HG03139 (cell line): ENCODE measurements around the gene DTX2.
"Not testable (repeated sequence)": the region's sequence is repeated elsewhere in the genome, so short reads cannot be mapped to it uniquely, and the experiment has no call there.

Experiments used
- ATAC-seq: cut with Tn5 transposase; IDR thresholded peaks from one replicate; pipeline ENCODE4 v1.9.1; 2021; ENCODE audit not compliant: unreplicated experiment

Gene DTX2

GRCh38 chr7:76442664-76443446 lies 18.7 kb upstream of the DTX2 start:
- not testable (repeated sequence) for ATAC-seq

GRCh38 chr7:76443846-76444245 lies 17.7 kb upstream of the DTX2 start:
- ATAC-seq, result not testable (repeated sequence)

DNA sequence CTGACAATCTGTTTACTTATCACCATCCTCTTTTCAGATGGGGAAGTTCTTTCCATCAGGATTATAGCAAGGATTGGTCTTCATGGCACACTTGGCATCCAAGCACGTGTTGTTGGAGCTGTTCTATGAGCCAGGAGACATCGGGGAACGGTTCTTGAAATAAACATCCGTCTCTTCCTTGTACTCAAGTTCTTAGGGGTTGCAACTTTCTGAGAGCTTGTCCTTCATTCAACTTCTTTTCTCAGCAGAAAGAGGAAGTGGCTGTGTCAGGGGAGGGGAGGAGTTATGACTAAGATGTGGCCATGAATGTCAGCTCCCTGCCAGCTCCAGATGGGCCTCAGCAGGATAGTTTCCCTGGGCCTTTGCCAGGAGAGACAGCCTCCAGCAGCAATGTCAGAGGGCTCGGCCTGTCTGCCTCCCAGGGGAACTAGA lies 15.9 kb upstream of the DTX2 start:
- ATAC-seq, result peak; percentile 63

GRCh38 chr7:76457017-76457416 lies 4.5 kb upstream of the DTX2 start:
- not testable (repeated sequence) for ATAC-seq

DNA sequence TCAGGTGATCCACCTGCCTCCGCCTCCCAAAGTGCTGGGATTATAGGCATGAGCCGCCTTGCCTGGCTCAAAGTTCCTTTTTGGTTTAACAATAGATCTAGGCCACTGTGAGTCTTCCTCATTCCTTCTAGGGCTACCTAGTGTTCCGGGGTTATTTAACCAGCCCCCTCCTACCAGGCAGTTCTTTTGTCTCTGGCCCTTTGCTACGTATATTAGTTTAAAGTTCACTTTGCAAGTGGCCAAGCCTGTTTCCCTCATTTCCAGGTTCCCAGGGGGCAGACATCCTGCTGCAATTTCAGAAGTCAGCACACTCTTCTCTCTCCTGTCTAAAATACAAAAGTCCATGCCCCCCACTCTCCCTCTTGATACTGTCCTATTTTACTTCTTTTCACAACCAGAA lies 3.0 kb upstream of the DTX2 start:
- ATAC-seq, result not testable (repeated sequence)

DNA sequence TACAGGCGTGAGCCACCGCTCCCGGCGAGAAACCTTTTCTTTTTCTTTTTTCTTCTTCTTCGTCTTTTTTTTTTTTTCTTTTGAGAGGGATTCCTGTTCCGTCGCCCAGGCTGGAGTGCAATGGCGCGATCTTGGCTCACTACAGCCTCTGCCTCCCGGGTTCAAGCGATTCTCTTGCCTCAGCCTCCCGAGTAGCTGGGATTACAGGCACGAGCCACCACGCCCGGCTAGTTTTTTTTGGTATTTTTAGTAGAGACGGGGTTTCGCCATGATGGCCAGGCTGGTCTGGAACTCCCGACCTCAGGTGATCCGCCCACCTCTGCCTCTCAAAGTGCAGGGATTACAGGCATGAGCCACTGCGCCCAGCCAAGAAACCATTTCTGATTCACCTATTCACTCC lies 742 bp upstream of the DTX2 start:
- ATAC-seq, result not testable (repeated sequence)

GRCh38 chr7:76462271-76462882 lies 868 bp downstream of the DTX2 start:
- ATAC-seq, result not testable (repeated sequence)

DNA sequence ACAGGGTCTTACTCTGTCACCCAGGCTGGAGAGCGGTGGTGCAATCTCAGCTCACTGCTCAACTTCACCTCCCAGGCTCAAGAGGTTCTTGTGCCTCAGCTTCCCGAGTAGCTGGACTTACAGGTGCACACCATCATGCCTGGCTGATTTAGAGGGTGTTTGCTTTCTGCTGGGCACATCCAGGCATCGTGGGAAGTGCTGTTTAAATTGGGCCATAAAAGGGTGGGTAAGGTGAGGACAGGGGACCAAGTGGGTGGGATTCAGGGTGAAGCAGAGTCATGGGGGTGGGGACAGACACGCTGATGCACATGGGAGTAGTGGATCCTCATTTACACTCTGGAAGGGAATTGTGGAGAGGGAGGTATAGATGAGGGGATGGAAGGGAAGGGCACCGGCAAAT lies 3.5 kb downstream of the DTX2 start:
- ATAC-seq, result not testable (repeated sequence)

GRCh38 chr7:76465950-76466349 lies 4.4 kb downstream of the DTX2 start:
- ATAC-seq, result not testable (repeated sequence)

- not testable (repeated sequence) for ATAC-seq
Observed at GRCh38 chr7:76467743-76468404, 6.4 kb downstream of the DTX2 start.

DNA sequence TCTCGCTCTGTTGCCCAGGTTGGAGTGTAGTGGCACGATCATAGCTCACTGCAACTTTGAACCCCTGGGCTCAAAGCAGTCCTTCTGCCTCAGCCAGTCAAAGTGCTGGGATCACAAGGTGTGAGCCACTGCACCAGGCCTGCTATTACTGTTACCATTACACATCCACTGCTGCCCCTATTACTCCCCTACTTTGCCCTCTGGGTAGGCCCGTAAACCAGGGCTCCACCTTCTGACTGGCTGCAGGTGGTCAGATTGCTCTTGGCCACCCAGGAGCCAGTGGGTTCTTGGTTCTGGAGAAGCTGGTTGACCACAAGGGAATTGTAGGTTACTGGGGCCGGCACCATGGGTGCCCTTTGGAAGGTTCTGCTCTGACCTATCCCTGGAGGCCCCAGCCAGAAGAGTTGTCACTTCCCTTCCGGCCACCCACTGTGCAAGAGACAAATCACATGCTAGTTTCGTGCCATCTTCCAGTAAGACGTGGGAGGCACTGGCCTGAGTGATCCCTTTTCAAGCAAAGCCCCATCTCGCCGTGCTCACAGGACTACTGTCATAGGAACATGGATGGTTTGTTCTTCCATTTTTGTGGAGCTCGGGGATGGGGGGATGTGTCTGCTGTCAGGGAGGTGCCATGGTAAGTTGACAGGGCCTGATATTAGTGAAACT lies 10.2 kb downstream of the DTX2 start:
- ATAC-seq, result not testable (repeated sequence)

DNA sequence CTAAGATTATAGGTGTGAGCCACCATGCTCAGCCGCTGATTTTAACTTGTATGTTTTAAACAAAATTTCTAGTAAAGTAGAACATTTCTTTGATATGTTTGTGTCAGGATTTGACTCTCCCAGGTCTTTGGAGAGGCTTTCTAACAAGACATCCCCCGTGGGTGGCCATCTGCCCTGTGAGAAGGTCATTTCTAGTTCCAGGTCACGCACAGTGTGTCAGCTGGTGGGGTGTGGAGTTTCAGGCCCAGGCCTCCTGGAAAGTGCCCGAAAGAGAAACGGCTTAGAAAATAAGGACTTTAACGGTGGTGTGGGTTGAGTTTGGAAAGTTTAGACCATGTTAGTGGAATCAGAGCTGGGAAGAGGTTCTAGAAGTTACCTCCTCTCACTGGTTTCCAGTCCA lies 11.6 kb downstream of the DTX2 start:
- not testable (repeated sequence) for ATAC-seq

- not testable (repeated sequence) for ATAC-seq
Observed at GRCh38 chr7:76476280-76476679, 14.8 kb downstream of the DTX2 start.

DNA sequence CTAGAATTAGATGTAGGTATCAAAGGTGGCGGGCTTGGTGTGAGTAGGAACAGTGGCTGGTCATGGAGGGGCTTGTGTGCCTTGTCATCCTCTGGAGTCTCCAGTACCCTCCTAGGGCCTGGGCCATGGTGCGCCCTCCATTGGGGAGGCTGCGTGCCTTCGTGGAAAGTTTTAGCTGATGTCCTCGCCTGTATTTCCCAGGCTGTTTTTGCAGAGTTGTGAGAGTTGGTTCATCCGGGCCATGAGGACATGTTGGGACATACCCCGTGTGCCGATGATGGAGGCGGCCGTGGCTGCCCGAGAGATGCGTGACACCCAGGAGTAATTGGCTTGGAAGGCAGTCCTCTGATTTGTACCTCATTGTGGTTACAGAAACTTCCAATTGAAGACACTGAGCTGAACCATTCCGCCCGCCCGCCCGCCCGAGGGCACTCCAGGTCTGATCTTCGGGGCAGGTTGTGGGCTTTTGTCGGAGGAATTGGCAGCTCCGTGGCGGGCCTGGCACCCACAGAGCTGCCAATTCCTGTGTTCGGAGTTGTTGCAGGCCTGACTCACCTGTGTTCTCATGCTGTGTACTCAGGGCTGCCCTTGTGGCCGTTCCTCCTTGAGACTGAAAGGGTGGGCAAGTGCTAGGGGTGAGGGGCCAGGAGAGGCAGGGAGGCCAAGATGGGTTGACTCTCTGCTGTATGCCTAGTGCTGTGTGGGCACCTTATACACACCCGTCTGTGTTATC lies 15.4 kb downstream of the DTX2 start:
- not testable (repeated sequence) for ATAC-seq

- not testable (repeated sequence) for ATAC-seq
Observed at GRCh38 chr7:76479628-76480027, 18.1 kb downstream of the DTX2 start.

DNA sequence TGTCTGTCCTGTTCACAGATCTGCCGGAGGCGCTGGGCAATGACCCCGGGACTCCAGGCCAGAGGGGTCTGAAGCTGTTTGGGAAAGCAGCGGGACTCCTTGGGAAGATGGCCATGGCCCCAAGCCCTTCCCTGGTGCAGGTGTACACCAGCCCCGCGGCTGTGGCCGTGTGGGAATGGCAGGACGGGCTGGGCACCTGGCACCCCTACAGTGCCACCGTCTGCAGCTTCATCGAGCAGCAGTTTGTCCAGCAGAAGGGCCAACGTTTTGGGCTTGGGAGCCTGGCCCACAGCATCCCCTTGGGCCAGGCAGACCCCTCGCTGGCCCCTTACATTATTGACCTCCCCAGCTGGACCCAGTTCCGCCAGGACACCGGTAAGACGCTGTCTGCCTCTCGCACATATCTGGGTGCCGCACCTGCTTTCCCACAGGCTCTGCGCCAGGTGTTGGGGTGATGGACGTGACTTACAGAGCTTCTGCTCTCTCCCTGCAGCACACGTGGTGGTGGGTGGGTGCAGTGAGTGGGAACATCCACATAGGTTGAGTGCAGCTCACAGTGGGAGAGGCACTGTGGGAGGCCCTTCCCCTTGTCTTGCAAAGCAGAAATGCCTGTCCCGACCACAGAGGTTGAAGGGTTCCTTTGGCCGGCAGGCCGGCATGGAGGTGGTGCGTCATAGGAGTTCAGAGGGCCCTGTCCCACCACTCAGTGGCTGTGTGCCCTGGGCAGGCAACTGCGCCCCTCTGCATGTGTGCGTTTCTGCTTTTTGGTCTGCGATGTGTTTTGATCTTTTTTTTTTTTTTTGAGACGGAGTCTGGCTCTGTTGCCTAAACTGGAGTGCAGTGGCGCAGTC lies 19.1 kb downstream of the DTX2 start:
- ATAC-seq, result not testable (repeated sequence)

- ATAC-seq, result not testable (repeated sequence)
Observed at GRCh38 chr7:76482660-76483059, 21.2 kb downstream of the DTX2 start.

- ATAC-seq, result not testable (repeated sequence)
Observed at GRCh38 chr7:76483081-76483480, 21.6 kb downstream of the DTX2 start.

- ATAC-seq, result not testable (repeated sequence)
Observed at GRCh38 chr7:76484456-76484855, 22.9 kb downstream of the DTX2 start.
